Kidney epithelial cell (primary cell): Measurements from ENCODE around the gene CD63. TPM values are rescaled to one million over a fixed set of nuclear protein-coding genes. Genes with fewer than 3 reads are reported as not detected.

ENCODE experiments used
- DNase-seq: peaks from one replicate; pipeline ENCODE4 v3.0.0-alpha.2; 2010; ENCODE audit warnings: low read depth
- H3K27me3 ChIP-seq: 2 replicates; pipeline ENCODE4 v1.6.0; 2011; ENCODE audit warnings: low read length; ENCODE audit not compliant: control insufficient read depth, insufficient read depth
- H3K36me3 ChIP-seq: 2 replicates; pipeline ENCODE4 v1.5.1; 2011; ENCODE audit warnings: low read length; ENCODE audit not compliant: control insufficient read depth, insufficient read depth
- H3K4me3 ChIP-seq: 2 replicates; pipeline ENCODE4 v1.5.1; 2011; ENCODE audit warnings: low read depth, mild to moderate bottlenecking, control low read depth, low read length
- total RNA-seq: library from RNA; depleted of rRNA; stranded (reverse); fragments of >200 nt; gene quantifications from 2 replicates; pipeline ENCODE4 v1.2.3, GENCODE V29; 2015
- TF ChIP-seq, protein P1 (sequence below): IDR thresholded peaks from 2 replicates; pipeline ENCODE4 v1.5.1; 2011; ENCODE audit warnings: mild to moderate bottlenecking, moderate library complexity, low read length, control low read depth, inconsistent platforms; ENCODE audit not compliant: insufficient read depth, poor library complexity, severe bottlenecking

CD63 gene
- total RNA-seq, 1 donor from 2014 or later: 1,149 TPM

- TF ChIP-seq, protein P1, sequence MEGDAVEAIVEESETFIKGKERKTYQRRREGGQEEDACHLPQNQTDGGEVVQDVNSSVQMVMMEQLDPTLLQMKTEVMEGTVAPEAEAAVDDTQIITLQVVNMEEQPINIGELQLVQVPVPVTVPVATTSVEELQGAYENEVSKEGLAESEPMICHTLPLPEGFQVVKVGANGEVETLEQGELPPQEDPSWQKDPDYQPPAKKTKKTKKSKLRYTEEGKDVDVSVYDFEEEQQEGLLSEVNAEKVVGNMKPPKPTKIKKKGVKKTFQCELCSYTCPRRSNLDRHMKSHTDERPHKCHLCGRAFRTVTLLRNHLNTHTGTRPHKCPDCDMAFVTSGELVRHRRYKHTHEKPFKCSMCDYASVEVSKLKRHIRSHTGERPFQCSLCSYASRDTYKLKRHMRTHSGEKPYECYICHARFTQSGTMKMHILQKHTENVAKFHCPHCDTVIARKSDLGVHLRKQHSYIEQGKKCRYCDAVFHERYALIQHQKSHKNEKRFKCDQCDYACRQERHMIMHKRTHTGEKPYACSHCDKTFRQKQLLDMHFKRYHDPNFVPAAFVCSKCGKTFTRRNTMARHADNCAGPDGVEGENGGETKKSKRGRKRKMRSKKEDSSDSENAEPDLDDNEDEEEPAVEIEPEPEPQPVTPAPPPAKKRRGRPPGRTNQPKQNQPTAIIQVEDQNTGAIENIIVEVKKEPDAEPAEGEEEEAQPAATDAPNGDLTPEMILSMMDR: no peak
- H3K4me3 ChIP-seq: peak within 1 kb of the TSS; percentile 84
- DNase-seq: no peak
- H3K27me3 ChIP-seq: no peaks in the 10 kb centered on the region
- no peaks in the 10 kb centered on the region for H3K36me3 ChIP-seq
Measured at GRCh38 chr12:55742719-55743405, 14.1 kb upstream of the CD63 start, which contains the start of gene GDF11. GDF11 (plus strand) TSS chr12:55743122; CDS start chr12:55743317, 195 bp downstream.

DNA sequence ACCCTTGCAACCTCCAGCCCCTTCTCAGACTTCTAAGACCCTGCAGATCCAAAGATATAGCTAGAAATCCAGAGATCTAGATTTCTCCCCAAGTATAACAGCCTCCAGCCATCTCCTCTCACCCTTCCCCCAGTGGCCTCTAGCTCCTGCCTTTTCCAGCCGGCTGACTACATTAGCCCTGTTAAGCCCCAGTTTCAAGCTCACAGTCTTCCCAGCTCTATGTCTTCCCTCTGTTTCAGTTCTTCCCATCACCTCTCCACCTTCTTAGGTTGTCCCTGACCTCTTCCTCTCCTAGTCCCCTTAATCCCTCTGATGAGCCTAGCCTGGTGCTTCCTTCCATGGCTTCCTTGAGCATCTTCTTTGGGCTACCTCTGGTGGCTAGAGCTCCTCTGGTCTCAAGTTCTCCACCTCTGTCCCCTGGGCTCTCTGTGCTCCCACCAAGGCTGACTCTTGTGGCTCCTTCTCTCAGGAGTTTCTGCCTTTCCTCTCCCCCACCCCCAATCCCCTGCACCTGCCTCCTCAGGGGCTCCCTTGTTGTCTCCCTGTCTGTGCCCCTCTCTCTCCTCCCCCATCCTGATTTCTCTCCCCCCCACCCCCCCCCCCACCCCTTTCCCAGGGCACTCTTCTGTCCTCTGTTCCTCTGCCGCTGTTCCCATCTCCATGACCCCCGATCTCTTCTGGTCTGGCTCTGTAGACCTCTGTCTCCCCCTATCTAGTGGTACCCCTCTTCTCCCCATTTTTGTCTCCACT lies 13.3 kb upstream of the CD63 start:
- Histone ChIP-seq H3K4me3 (no peak overlapping the region), H3K27me3 (no peaks in the 10 kb centered on the region), H3K36me3 (no peaks in the 10 kb centered on the region)
- no peak for DNase-seq
- TF ChIP-seq, protein P1: no peak

GRCh38 chr12:55739025-55739378 lies 10.2 kb upstream of the CD63 start:
- TF ChIP-seq, protein P1: no peak
- no peak overlapping the region for H3K4me3 ChIP-seq

GRCh38 chr12:55738123-55739024 lies 9.6 kb upstream of the CD63 start:
- TF ChIP-seq, protein P1: peak; percentile 64
- Histone ChIP-seq H3K4me3 (peak overlapping the region; percentile 65), H3K27me3 (no peaks in the 10 kb centered on the region), H3K36me3 (no peaks in the 10 kb centered on the region)
- no peak for DNase-seq

More at GRCh38 chr12:55739025-55739378, 10.2 kb upstream of the CD63 start:
- Histone ChIP-seq H3K27me3 (no peaks in the 10 kb centered on the region), H3K36me3 (no peaks in the 10 kb centered on the region)
- DNase-seq: no peak

DNA sequence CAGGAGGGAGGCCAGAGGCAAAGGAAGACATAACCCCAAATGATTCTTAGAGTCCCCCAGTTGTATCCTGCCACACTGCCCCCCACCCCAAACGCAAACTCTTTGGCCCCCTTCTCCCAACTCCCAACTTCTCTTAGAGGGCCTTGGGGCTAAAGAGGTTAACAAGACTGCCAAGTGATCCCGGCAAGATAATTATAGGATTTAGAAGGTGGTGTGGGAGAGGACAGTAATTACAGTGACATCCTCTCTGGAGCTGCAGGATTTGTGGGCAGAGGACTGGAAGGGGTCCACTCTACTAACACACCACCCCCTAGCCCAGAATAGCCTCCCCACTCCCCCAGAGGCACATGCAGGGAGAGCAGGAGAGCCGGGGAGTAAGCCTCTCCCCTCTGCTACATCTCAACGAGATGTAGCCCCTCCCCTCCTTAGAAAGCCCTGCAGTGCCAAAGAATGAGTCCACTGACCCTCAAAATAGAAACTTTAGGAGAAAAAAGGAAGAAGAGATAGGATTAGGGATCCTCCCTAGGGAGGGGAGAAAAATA lies 8.8 kb upstream of the CD63 start:
- Histone ChIP-seq H3K36me3 (no peaks in the 10 kb centered on the region), H3K27me3 (no peaks in the 10 kb centered on the region), H3K4me3 (peak overlapping the region; percentile 65)
- TF ChIP-seq, protein P1: no peak
- DNase-seq: no peak
